Suprapubic skin (tissue), 4 donors: Measurements from ENCODE around the gene ADTRP. TPM values are rescaled to one million over a fixed set of nuclear protein-coding genes. Genes with fewer than 3 reads are reported as not detected.

ENCODE experiments used
- DNase-seq, 2 donors: peaks; one replicate each; pipeline ENCODE4 v3.0.0-alpha.2; 2019; ENCODE audit warnings: low spot score in 2 of 2
- H3K27ac ChIP-seq: fragments of 200-600 bp; sonication (generic); one replicate; pipeline ENCODE4 v1.5.1; 2019
- H3K27me3 ChIP-seq: fragments of 200-600 bp; sonication (generic); one replicate; pipeline ENCODE4 v1.5.1; 2019
- H3K36me3 ChIP-seq: fragments of 200-600 bp; sonication (generic); one replicate; pipeline ENCODE4 v1.5.1; 2019
- H3K4me1 ChIP-seq: fragments of 200-600 bp; sonication (generic); one replicate; pipeline ENCODE4 v1.5.1; 2019
- H3K4me3 ChIP-seq: fragments of 200-600 bp; sonication (generic); one replicate; pipeline ENCODE4 v1.5.1; 2019; ENCODE audit warnings: mild to moderate bottlenecking
- H3K9me3 ChIP-seq: fragments of 200-600 bp; sonication (generic); one replicate; pipeline ENCODE4 v1.5.1; 2019
- CTCF ChIP-seq, 2 donors: fragments of 200-600 bp in 1 of 2; fragments of 450-650 bp in 1 of 2; sonication (generic) in 1 of 2; IDR thresholded peaks; one replicate each; pipeline ENCODE4 v1.5.1; 2016 to 2019; ENCODE audit warnings: antibody characterized with exemption in 2 of 2, mild to moderate bottlenecking in 1 of 2, moderate library complexity in 1 of 2
- EP300 ChIP-seq: sonication (generic); formaldehyde crosslinking; IDR thresholded peaks from one replicate; pipeline ENCODE4 v1.6.1; 2017; ENCODE audit warnings: antibody characterized with exemption
- POLR2A ChIP-seq, 2 donors: fragments of 450-650 bp; IDR thresholded peaks; one replicate each; pipeline ENCODE4 v1.6.1; 2017; ENCODE audit warnings: antibody characterized with exemption in 2 of 2, mild to moderate bottlenecking in 2 of 2, moderate library complexity in 2 of 2
- POLR2AphosphoS5 ChIP-seq, 3 donors: sonication (generic); formaldehyde crosslinking; IDR thresholded peaks; one replicate each; pipeline ENCODE4 v1.6.1; 2017; ENCODE audit warnings: antibody characterized with exemption in 3 of 3
- WGBS: methylation state at CpG from one replicate; pipeline ENCODE4 v1.1.5; 2018; 5-methylcytosine and 5-hydroxymethylcytosine counted together
- total RNA-seq, 4 donors: library from RNA; depleted of rRNA; stranded (reverse); fragments of >200 nt; gene quantifications; one replicate each; pipeline ENCODE4 v1.1.0, GENCODE V29; 2016

The ADTRP gene
- total RNA-seq, 4 donors from 2014 or later = 19.6 to 39.5 (median 26.2) TPM

GRCh38 chr6:11778036-11778435 is 567 bp downstream of the ADTRP start:
- Histone ChIP-seq H3K4me3 (no peak overlapping the region), H3K4me1 (peaks cover 29% of the 10 kb centered on the region), H3K27me3 (no peaks in the 10 kb centered on the region), H3K27ac (no peak overlapping the region), H3K36me3 (no peaks in the 10 kb centered on the region), H3K9me3 (no peaks in the 10 kb centered on the region)
- TF ChIP-seq EP300 = no peak
- 97% methylated on average over 2 of the region's 2 CpGs for WGBS
- DNase-seq = no peak

GRCh38 chr6:11775791-11776409 is 2.7 kb downstream of the ADTRP start:
- H3K4me1 ChIP-seq = peaks cover 50% of the 10 kb centered on the region

GRCh38 chr6:11774426-11774825 is 4.2 kb downstream of the ADTRP start:
- DNase-seq = no peak
- no peak overlapping the region for H3K27ac ChIP-seq
- H3K36me3 ChIP-seq = no peaks in the 10 kb centered on the region
- H3K9me3 ChIP-seq = no peaks in the 10 kb centered on the region
- H3K4me1 ChIP-seq = peaks cover 57% of the 10 kb centered on the region
- no peak for TF ChIP-seq POLR2A (IDR thresholded peaks at IDR 0.05)
- TF ChIP-seq EP300 = no peak
- TF ChIP-seq CTCF (IDR thresholded peaks at IDR 0.05) = no peak
- no peak for TF ChIP-seq POLR2AphosphoS5 (IDR thresholded peaks at IDR 0.05)
- H3K4me3 ChIP-seq = no peak overlapping the region
- H3K27me3 ChIP-seq = no peaks in the 10 kb centered on the region
- WGBS = 65% methylated on average over 4 of the region's 4 CpGs

More at GRCh38 chr6:11775791-11776409, 2.7 kb downstream of the ADTRP start:
- no peak for DNase-seq
- Histone ChIP-seq H3K27ac (no peak overlapping the region), H3K36me3 (no peaks in the 10 kb centered on the region), H3K4me3 (no peak overlapping the region), H3K9me3 (no peaks in the 10 kb centered on the region), H3K27me3 (no peaks in the 10 kb centered on the region)
- TF ChIP-seq POLR2A (IDR thresholded peaks at IDR 0.05) = no peak
- TF ChIP-seq CTCF (IDR thresholded peaks at IDR 0.05) = no peak
- TF ChIP-seq EP300 = no peak
- WGBS = 73% methylated on average over 8 of the region's 8 CpGs

- Histone ChIP-seq H3K4me3 (no peak overlapping the region), H3K27me3 (no peaks in the 10 kb centered on the region), H3K27ac (no peak overlapping the region), H3K36me3 (no peaks in the 10 kb centered on the region), H3K9me3 (no peaks in the 10 kb centered on the region), H3K4me1 (peaks cover 56% of the 10 kb centered on the region)
- 96% methylated on average over 2 of the region's 2 CpGs for WGBS
- TF ChIP-seq EP300 = no peak
- no peak for TF ChIP-seq POLR2A (IDR thresholded peaks at IDR 0.05)
- no peak for TF ChIP-seq CTCF (IDR thresholded peaks at IDR 0.05)
- TF ChIP-seq POLR2AphosphoS5 (IDR thresholded peaks at IDR 0.05) = no peak
- no peak for DNase-seq
Observed at GRCh38 chr6:11773581-11773980, 5.0 kb downstream of the ADTRP start.

- Histone ChIP-seq H3K27me3 (no peaks in the 10 kb centered on the region), H3K9me3 (no peaks in the 10 kb centered on the region), H3K4me1 (peaks cover 52% of the 10 kb centered on the region), H3K36me3 (no peaks in the 10 kb centered on the region), H3K4me3 (no peak overlapping the region), H3K27ac (peak overlapping the region; percentile 91)
- TF ChIP-seq EP300 = no peak
- TF ChIP-seq CTCF (IDR thresholded peaks at IDR 0.05) = no peak
- no peak for TF ChIP-seq POLR2A (IDR thresholded peaks at IDR 0.05)
- TF ChIP-seq POLR2AphosphoS5 (IDR thresholded peaks at IDR 0.05) = no peak
- 85% methylated on average over 4 of the region's 5 CpGs for WGBS
- no peak for DNase-seq
Observed at GRCh38 chr6:11773013-11773412, 5.6 kb downstream of the ADTRP start.
